HepG2 (cell line): ENCODE data around the gene THRA. TPM values are rescaled to one million over a fixed set of nuclear protein-coding genes. Genes with fewer than 3 reads are reported as not detected.
A peak's percentile ranks its signal among the peaks of the same experiment; 100 is the strongest.

Source experiments
- AGO2 ChIP-seq: fragments of 200-400 bp; formaldehyde crosslinking; optimal IDR thresholded peaks from 2 replicates; pipeline ENCODE3; 2017; ENCODE audit warnings: mild to moderate bottlenecking, low read depth, low read length, moderate library complexity
- ESRRA ChIP-seq: sonication (generic); formaldehyde crosslinking; IDR thresholded peaks from 2 replicates; pipeline ENCODE4 v1.5.1; 2020; ENCODE audit warnings: mild to moderate bottlenecking, low read depth, missing genetic modification reagents
- GATA4 ChIP-seq: sonication (generic); IDR thresholded peaks from 2 replicates; pipeline ENCODE4 v1.6.1; 2016; ENCODE audit warnings: antibody characterized with exemption, low read depth, borderline replicate concordance
- JUN ChIP-seq: sonication (generic); formaldehyde crosslinking; IDR thresholded peaks from 2 replicates; pipeline ENCODE4 v1.4.0; 2020; ENCODE audit warnings: mild to moderate bottlenecking, missing genetic modification reagents
- MAZ ChIP-seq, 2 experiments: sonication (generic) in 1 of 2; formaldehyde crosslinking in 1 of 2; IDR thresholded peaks; 2 replicates each; pipeline versions ENCODE4 v1.5.0 to v1.6.1; 2012 to 2020; ENCODE audit warnings: low read depth in 2 of 2, mild to moderate bottlenecking in 2 of 2, borderline replicate concordance in 1 of 2, improper control_type of control experiment in 1 of 2, low read length in 1 of 2, missing genetic modification reagents in 1 of 2, moderate library complexity in 1 of 2
- MBNL3 ChIP-seq: fragments of 250-450 bp; sonication (Bioruptor Pico); conservative IDR thresholded peaks from 2 replicates; pipeline ENCODE4 v1.8.0; 2022; ENCODE audit warnings: mild to moderate bottlenecking, inconsistent platforms
- MIXL1 ChIP-seq: IDR thresholded peaks from 2 replicates; pipeline ENCODE4 v1.6.1; 2016
- NFATC3 ChIP-seq: sonication (generic); formaldehyde crosslinking; IDR thresholded peaks from 2 replicates; pipeline ENCODE4 v1.5.1; 2020; ENCODE audit warnings: mild to moderate bottlenecking, missing genetic modification reagents
- RBM22 ChIP-seq: fragments of 200-400 bp; formaldehyde crosslinking; optimal IDR thresholded peaks from 2 replicates; pipeline ENCODE3; 2017; ENCODE audit warnings: mild to moderate bottlenecking, low read length, moderate library complexity
- SKI ChIP-seq: fragments of 450-650 bp; IDR thresholded peaks from one replicate; pipeline ENCODE4 v1.6.1; 2018; ENCODE audit warnings: mild to moderate bottlenecking; ENCODE audit not compliant: partially characterized antibody
- SMAD1 ChIP-seq: sonication (generic); formaldehyde crosslinking; IDR thresholded peaks from 2 replicates; pipeline ENCODE4 v1.4.0; 2020; ENCODE audit warnings: missing genetic modification reagents, low read depth, mild to moderate bottlenecking, borderline replicate concordance
- SNAPC2 ChIP-seq: sonication (generic); formaldehyde crosslinking; IDR thresholded peaks from 2 replicates; pipeline ENCODE4 v1.8.1; 2022; ENCODE audit warnings: mild to moderate bottlenecking, missing genetic modification reagents
- ZBTB7B ChIP-seq: sonication (generic); formaldehyde crosslinking; IDR thresholded peaks from 2 replicates; pipeline ENCODE4 v1.4.0; 2020; ENCODE audit warnings: missing genetic modification reagents
- ZIK1 ChIP-seq: sonication (generic); formaldehyde crosslinking; IDR thresholded peaks from 2 replicates; pipeline ENCODE4 v1.5.0; 2020; ENCODE audit warnings: mild to moderate bottlenecking, low read depth, missing genetic modification reagents, borderline replicate concordance
- ZNF350 ChIP-seq: sonication (generic); formaldehyde crosslinking; IDR thresholded peaks from 2 replicates; pipeline ENCODE4 v1.4.0; 2020; ENCODE audit warnings: mild to moderate bottlenecking, low read depth, missing genetic modification reagents, borderline replicate concordance
- ZNF550 ChIP-seq: sonication (generic); formaldehyde crosslinking; IDR thresholded peaks from 2 replicates; pipeline ENCODE4 v1.4.0; 2020; ENCODE audit warnings: mild to moderate bottlenecking, missing genetic modification reagents, borderline replicate concordance
- ZNF557 ChIP-seq: sonication (generic); formaldehyde crosslinking; IDR thresholded peaks from 2 replicates; pipeline ENCODE4 v1.4.0; 2020; ENCODE audit warnings: missing genetic modification reagents
- ZNF746 ChIP-seq: sonication (generic); formaldehyde crosslinking; IDR thresholded peaks from 2 replicates; pipeline ENCODE4 v1.8.0; 2022; ENCODE audit warnings: mild to moderate bottlenecking, missing genetic modification reagents
- ZNF768 ChIP-seq: sonication (generic); formaldehyde crosslinking; IDR thresholded peaks from 2 replicates; pipeline ENCODE4 v1.4.0; 2020; ENCODE audit warnings: missing genetic modification reagents
- ZNF891 ChIP-seq: sonication (generic); formaldehyde crosslinking; IDR thresholded peaks from 2 replicates; pipeline ENCODE4 v1.5.0; 2020; ENCODE audit warnings: mild to moderate bottlenecking, missing genetic modification reagents
- ZSCAN20 ChIP-seq: sonication (generic); formaldehyde crosslinking; IDR thresholded peaks from 2 replicates; pipeline ENCODE4 v1.4.0; 2020; ENCODE audit warnings: missing genetic modification reagents, mild to moderate bottlenecking, borderline replicate concordance
- ZSCAN22 ChIP-seq: sonication (generic); formaldehyde crosslinking; IDR thresholded peaks from 2 replicates; pipeline ENCODE4 v1.4.0; 2020; ENCODE audit warnings: mild to moderate bottlenecking, missing genetic modification reagents
- ZSCAN25 ChIP-seq: sonication (generic); formaldehyde crosslinking; IDR thresholded peaks from 2 replicates; pipeline ENCODE4 v1.8.0; 2022; ENCODE audit warnings: mild to moderate bottlenecking, missing genetic modification reagents
- ZSCAN9 ChIP-seq: IDR thresholded peaks from 2 replicates; pipeline ENCODE4 v1.6.1; 2016; ENCODE audit warnings: borderline replicate concordance
- ZZZ3 ChIP-seq: sonication (generic); formaldehyde crosslinking; IDR thresholded peaks from 2 replicates; pipeline ENCODE4 v1.4.0; 2020; ENCODE audit warnings: missing genetic modification reagents, mild to moderate bottlenecking, borderline replicate concordance
- polyA plus RNA-seq, 8 experiments: library from polyadenylated mRNA; depleted of rRNA in 3 of 8; stranded (reverse) in 7 of 8; unstranded in 1 of 8; fragments of >200 nt; fragmentation: Illumina TruSeq in 4 of 8; extraction: Trizol in 4 of 8; gene quantifications; 2 replicates each; pipeline versions ENCODE4 v1.2.1 to v1.2.3, GENCODE V29; 2011 to 2016; ENCODE audit warnings: low read depth in 4 of 8, missing spikeins in 1 of 8, mixed read lengths in 1 of 8; ENCODE audit not compliant: insufficient read depth in 1 of 8
- total RNA-seq, 5 experiments: library from RNA; depleted of rRNA; stranded (reverse); fragments of >200 nt; fragmentation: Illumina TruSeq; extraction: Trizol; gene quantifications; 2 replicates each; pipeline ENCODE4 v1.2.3, GENCODE V29; 2016; ENCODE audit warnings: low read depth in 1 of 5
- TF ChIP-seq, protein P1 (sequence below): sonication (generic); formaldehyde crosslinking; IDR thresholded peaks from 2 replicates; pipeline ENCODE4 v1.5.1; 2020; ENCODE audit warnings: missing genetic modification reagents, mild to moderate bottlenecking, borderline replicate concordance
- TF ChIP-seq, protein P2 (sequence below): sonication (generic); formaldehyde crosslinking; IDR thresholded peaks from 2 replicates; pipeline ENCODE4 v1.5.1; 2020; ENCODE audit warnings: missing genetic modification reagents, mild to moderate bottlenecking, borderline replicate concordance

Gene THRA
- total and polyA plus RNA-seq, 2 of the 13 experiments (the other 11 are each of a cell fraction or from before 2014, with no cell fraction given) = 8.0 to 9.9 TPM

DNA sequence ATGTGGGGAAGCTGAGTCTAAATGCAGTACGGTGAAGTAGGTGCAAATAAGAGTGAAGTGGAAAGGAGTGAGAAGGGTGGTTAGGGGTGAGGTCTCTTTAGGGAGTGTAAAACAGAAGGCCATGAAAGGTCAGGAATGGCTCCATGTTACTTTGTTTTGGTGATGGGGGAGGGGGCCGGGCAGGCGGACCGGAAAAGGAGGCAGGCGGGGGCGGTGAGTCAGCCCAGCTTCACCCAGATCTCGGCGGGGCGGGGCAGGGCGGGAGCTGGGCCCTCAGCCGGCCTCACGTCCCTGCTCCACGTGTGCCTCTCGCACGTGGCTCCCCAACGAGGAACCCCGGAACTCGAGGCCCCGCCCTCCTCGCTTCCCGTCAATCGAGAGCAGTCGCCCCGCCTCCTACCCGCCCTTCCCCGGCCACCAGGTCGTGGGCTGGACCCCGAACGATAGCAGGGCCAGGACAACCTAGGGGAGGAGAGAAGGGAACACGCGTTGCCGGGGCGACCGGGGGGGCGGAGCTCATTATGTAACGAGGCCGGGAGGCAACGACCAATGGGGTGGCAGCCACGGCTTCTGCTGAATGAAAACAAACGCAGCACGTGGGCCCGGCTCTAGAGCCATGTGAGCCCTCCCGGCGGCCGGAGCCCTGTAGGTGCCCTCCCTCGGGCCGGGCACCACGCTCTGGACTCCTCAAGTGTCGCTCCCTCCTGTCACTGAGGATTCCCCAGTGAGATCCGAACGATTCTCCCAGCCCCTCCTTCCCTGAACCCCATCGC lies 36.3 kb downstream of the THRA start (continued):
- TF ChIP-seq MAZ (IDR thresholded peaks at IDR 0.05; ENCODE audit: borderline replicate concordance, low read depth, low read length) = peak; percentile 89
- peak; percentile 100 for TF ChIP-seq MAZ (CRISPR knock-in tag; IDR thresholded peaks at IDR 0.05; ENCODE audit: low read depth)
- peak; percentile 83; the same call in 1 of the 2 replicates for TF ChIP-seq ZNF557 (CRISPR knock-in tag)
- peak; percentile 95 for TF ChIP-seq MIXL1 (CRISPR knock-in tag)
- TF ChIP-seq SMAD1 (CRISPR knock-in tag) = peak; percentile 93
- TF ChIP-seq GATA4 = 0 out of 2 replicates have a peak, but pooled peaks have one; percentile 7
- TF ChIP-seq NFATC3 (CRISPR knock-in tag) = peak; percentile 92
- peak; percentile 78; the same call in 1 of the 2 replicates for TF ChIP-seq ZBTB7B (CRISPR knock-in tag)
- peak; percentile 42 for TF ChIP-seq SNAPC2
- TF ChIP-seq ZSCAN25 (CRISPR knock-in tag) = peak; percentile 90
- peak; percentile 91 for TF ChIP-seq ZZZ3
- TF ChIP-seq ESRRA (CRISPR knock-in tag) = peak; percentile 94
- TF ChIP-seq ZIK1 (CRISPR knock-in tag) = peak; percentile 94
- TF ChIP-seq ZSCAN22 (CRISPR knock-in tag) = peak; percentile 85; the same call in 1 of the 2 replicates
- peak; percentile 96 for TF ChIP-seq ZNF350 (CRISPR knock-in tag)
- peak; percentile 98 for TF ChIP-seq ZSCAN9 (CRISPR knock-in tag)
- TF ChIP-seq ZNF891 (CRISPR knock-in tag) = peak; percentile 98
- peak; percentile 51 for TF ChIP-seq SKI
- TF ChIP-seq ZNF768 (CRISPR knock-in tag) = peak; percentile 57
- TF ChIP-seq ZNF746 = peak; percentile 97
- TF ChIP-seq, protein P1, sequence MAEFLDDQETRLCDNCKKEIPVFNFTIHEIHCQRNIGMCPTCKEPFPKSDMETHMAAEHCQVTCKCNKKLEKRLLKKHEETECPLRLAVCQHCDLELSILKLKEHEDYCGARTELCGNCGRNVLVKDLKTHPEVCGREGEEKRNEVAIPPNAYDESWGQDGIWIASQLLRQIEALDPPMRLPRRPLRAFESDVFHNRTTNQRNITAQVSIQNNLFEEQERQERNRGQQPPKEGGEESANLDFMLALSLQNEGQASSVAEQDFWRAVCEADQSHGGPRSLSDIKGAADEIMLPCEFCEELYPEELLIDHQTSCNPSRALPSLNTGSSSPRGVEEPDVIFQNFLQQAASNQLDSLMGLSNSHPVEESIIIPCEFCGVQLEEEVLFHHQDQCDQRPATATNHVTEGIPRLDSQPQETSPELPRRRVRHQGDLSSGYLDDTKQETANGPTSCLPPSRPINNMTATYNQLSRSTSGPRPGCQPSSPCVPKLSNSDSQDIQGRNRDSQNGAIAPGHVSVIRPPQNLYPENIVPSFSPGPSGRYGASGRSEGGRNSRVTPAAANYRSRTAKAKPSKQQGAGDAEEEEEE (CRISPR knock-in tag) = peak; percentile 99
- TF ChIP-seq, protein P2, sequence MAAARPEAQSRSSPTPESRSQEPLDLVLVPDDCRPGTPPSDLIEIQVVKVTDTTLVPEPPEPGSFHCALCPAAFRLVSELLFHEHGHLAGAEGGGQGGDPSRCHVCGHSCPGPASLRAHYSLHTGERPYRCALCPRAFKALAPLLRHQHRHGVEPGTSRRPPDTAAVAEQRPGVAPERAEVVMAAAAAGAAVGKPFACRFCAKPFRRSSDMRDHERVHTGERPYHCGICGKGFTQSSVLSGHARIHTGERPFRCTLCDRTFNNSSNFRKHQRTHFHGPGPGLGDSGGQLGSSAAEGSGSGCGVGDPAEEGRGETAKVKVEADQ (CRISPR knock-in tag) = peak; percentile 84
- peak; percentile 38; the same call in 1 of the 2 replicates for TF ChIP-seq ZSCAN20 (CRISPR knock-in tag)
- peak; percentile 96 for TF ChIP-seq RBM22
- TF ChIP-seq JUN (CRISPR knock-in tag) = peak; percentile 75
- TF ChIP-seq ZNF550 = peak; percentile 83
- TF ChIP-seq MBNL3 (CRISPR knock-in tag) = no peak
- TF ChIP-seq AGO2 = peak; percentile 76
